Kidney epithelial cell (primary cell): ENCODE results near the gene SLC13A3. TPM values are rescaled to one million over a fixed set of nuclear protein-coding genes. Genes with fewer than 3 reads are reported as not detected.

Experiments used
- DNase-seq: peaks from one replicate; pipeline ENCODE4 v3.0.0-alpha.2; 2010; ENCODE audit warnings: low read depth
- H3K27me3 ChIP-seq: 2 replicates; pipeline ENCODE4 v1.6.0; 2011; ENCODE audit warnings: low read length; ENCODE audit not compliant: control insufficient read depth, insufficient read depth
- H3K36me3 ChIP-seq: 2 replicates; pipeline ENCODE4 v1.5.1; 2011; ENCODE audit warnings: low read length; ENCODE audit not compliant: control insufficient read depth, insufficient read depth
- H3K4me3 ChIP-seq: 2 replicates; pipeline ENCODE4 v1.5.1; 2011; ENCODE audit warnings: low read depth, mild to moderate bottlenecking, control low read depth, low read length
- CTCF ChIP-seq: IDR thresholded peaks from 2 replicates; pipeline ENCODE4 v1.5.1; 2011; ENCODE audit warnings: mild to moderate bottlenecking, moderate library complexity, low read length, control low read depth, inconsistent platforms; ENCODE audit not compliant: insufficient read depth, poor library complexity, severe bottlenecking
- total RNA-seq: library from RNA; depleted of rRNA; stranded (reverse); fragments of >200 nt; gene quantifications from 2 replicates; pipeline ENCODE4 v1.2.3, GENCODE V29; 2015

Gene SLC13A3
- total RNA-seq, 1 donor from 2014 or later, result 3.4 TPM

- Histone ChIP-seq H3K4me3 (no peak overlapping the region), H3K27me3 (no peaks in the 10 kb centered on the region), H3K36me3 (no peaks in the 10 kb centered on the region)
- no peak for TF ChIP-seq CTCF
- DNase-seq, result no peak
These were observed 9.2 kb upstream of the SLC13A3 start for GRCh38 chr20:46660487-46660886.

- no peak for TF ChIP-seq CTCF
- no peaks in the 10 kb centered on the region for H3K36me3 ChIP-seq
- no peak for DNase-seq
- H3K27me3 ChIP-seq, result no peaks in the 10 kb centered on the region
- no peak overlapping the region for H3K4me3 ChIP-seq
These were observed 6.4 kb upstream of the SLC13A3 start for GRCh38 chr20:46657618-46658017.

DNA sequence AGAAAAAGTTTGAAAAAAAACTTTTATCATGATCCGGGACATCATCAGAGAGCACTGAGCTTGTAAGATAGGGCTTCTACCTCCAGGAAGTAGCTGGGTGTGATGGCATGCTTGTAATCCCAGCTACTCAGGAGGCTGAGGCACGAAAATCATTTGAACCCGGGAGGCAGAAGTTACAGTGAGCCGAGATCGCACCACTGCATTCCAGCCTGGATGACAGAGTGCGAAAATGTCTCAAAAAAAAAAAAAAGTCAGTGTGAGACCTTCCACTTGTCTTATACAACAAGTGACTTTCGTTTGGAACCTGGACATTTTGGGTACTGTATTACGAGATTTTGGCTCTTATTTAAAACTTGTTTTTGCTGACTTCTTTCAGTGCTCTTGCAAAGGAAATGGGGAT is 5.9 kb upstream of the SLC13A3 start:
- no peaks in the 10 kb centered on the region for H3K36me3 ChIP-seq
- no peak overlapping the region for H3K4me3 ChIP-seq
- no peaks in the 10 kb centered on the region for H3K27me3 ChIP-seq
- TF ChIP-seq CTCF, result no peak
- no peak for DNase-seq

DNA sequence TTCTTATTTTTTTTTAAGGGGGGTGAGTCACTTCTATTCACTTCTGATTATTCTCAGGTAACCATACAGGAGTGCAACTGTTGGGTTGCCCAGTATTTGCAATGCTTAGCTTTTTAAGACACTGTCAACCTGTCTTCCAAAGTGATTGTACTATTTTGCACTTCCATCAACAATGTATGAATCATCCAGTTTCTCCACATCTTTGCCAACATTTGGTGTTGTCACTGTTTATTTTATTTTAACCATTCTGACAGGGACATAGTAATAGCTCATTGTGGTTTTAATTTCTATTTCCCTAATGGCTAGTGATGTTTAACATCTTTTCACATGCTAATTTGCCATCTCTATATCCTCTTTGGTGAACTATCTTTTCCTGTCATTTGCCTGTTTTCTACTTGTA is 1.4 kb upstream of the SLC13A3 start:
- peaks cover 10% of the 10 kb centered on the region for H3K27me3 ChIP-seq
- DNase-seq, result no peak

GRCh38 chr20:46650575-46651090 is 626 bp downstream of the SLC13A3 start:
- H3K4me3 ChIP-seq, result no peak overlapping the region
- no peaks in the 10 kb centered on the region for H3K36me3 ChIP-seq
- no peak for DNase-seq
- H3K27me3 ChIP-seq, result peaks cover 10% of the 10 kb centered on the region
- TF ChIP-seq CTCF, result no peak

More for the DNA sequence above, 1.4 kb upstream of the SLC13A3 start:
- TF ChIP-seq CTCF, result no peak
- Histone ChIP-seq H3K4me3 (no peak overlapping the region), H3K36me3 (no peaks in the 10 kb centered on the region)

DNA sequence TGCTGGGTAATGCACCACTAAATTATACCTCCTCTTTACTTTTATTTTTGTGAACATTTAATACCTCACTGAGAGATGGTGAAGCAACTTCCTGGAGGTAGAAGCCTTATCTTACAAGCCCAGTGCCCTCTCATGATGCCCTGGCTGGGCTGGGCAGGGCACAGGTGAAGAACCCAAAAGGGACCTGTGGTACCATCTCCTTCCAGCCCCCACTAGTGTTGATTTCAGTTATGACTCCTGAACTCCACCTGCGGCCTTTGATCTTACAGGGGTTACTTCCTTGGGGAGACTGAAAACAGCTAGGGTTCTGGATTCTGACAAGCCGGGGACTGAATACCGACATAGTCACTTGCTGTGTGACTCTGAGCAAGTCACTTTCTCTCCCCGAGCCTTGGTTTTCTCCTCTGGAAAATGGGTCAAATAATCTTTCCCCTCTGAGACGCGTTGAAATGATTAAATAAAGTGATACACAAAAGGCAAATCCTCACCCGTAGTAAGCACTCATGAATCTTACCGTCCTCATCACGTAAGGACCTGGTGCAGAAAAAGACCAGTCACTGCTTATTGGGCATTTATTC is 1.2 kb downstream of the SLC13A3 start:
- no peak for DNase-seq
- Histone ChIP-seq H3K27me3 (peaks cover 10% of the 10 kb centered on the region), H3K36me3 (no peaks in the 10 kb centered on the region), H3K4me3 (no peak overlapping the region)
- no peak for TF ChIP-seq CTCF
